Measurements from ENCODE around the gene TRIO. TPM values are rescaled to one million over a fixed set of nuclear protein-coding genes. Genes with fewer than 3 reads are reported as not detected.

Gene TRIO
- total RNA-seq, 4 donors from 2014 or later: 112 to 155 (median 145) TPM

- no peak overlapping the region for H3K4me3 ChIP-seq
- no peak overlapping the region for H3K27ac ChIP-seq (replicated peaks in 1 of 4)
- no peaks in the 10 kb centered on the region for H3K9me3 ChIP-seq
- 85% methylated on average over 1 of the region's 1 CpG for WGBS
- H3K4me1 ChIP-seq: peaks cover 0 to 6% (median 0%) of the 10 kb centered on the region in 4 donors
- H3K27me3 ChIP-seq: no peaks in the 10 kb centered on the region
- TF ChIP-seq CTCF (IDR thresholded peaks at IDR 0.05) (no peak), EP300 (IDR thresholded peaks at IDR 0.05) (no peak), POLR2AphosphoS5 (IDR thresholded peaks at IDR 0.05) (no peak), POLR2A (IDR thresholded peaks at IDR 0.05; ENCODE audit: low read depth) (no peak)
- intact Hi-C loops (cut with DNase I): no loop called here
- no peak for DNase-seq (ENCODE audit: extremely low spot score)
- no peaks in the 10 kb centered on the region for H3K36me3 ChIP-seq
Observed at GRCh38 chr5:14134083-14134482, 9.1 kb upstream of the TRIO start.

- Histone ChIP-seq H3K27me3 (no peaks in the 10 kb centered on the region), H3K4me1 (peaks cover 0 to 6% (median 0%) of the 10 kb centered on the region in 4 donors), H3K27ac (replicated peaks in 1 of 4) (no peak overlapping the region), H3K9me3 (no peaks in the 10 kb centered on the region), H3K36me3 (no peaks in the 10 kb centered on the region), H3K4me3 (no peak overlapping the region)
- no peak for DNase-seq (ENCODE audit: extremely low spot score)
- 85% methylated on average over 2 of the region's 2 CpGs for WGBS
- TF ChIP-seq CTCF (IDR thresholded peaks at IDR 0.05) (no peak), POLR2AphosphoS5 (IDR thresholded peaks at IDR 0.05) (no peak), POLR2A (IDR thresholded peaks at IDR 0.05; ENCODE audit: low read depth) (no peak), EP300 (IDR thresholded peaks at IDR 0.05) (no peak)
- intact Hi-C loops (cut with DNase I): no loop called here
Observed at GRCh38 chr5:14134771-14135170, 8.4 kb upstream of the TRIO start.

GRCh38 chr5:14135621-14136020 is 7.5 kb upstream of the TRIO start:
- Histone ChIP-seq H3K4me3 (no peak overlapping the region), H3K27ac (replicated peaks in 1 of 4) (no peak overlapping the region), H3K36me3 (no peaks in the 10 kb centered on the region), H3K9me3 (no peaks in the 10 kb centered on the region), H3K27me3 (no peaks in the 10 kb centered on the region), H3K4me1 (peaks cover 0 to 6% (median 0%) of the 10 kb centered on the region in 4 donors)
- no peak for DNase-seq (ENCODE audit: extremely low spot score)
- TF ChIP-seq POLR2A (IDR thresholded peaks at IDR 0.05; ENCODE audit: low read depth): no peak
- TF ChIP-seq POLR2AphosphoS5 (IDR thresholded peaks at IDR 0.05): no peak
- no peak for TF ChIP-seq EP300 (IDR thresholded peaks at IDR 0.05)
- intact Hi-C loops (cut with DNase I): no loop called here
- WGBS: 100% methylated on average over 1 of the region's 1 CpG

GRCh38 chr5:14136228-14136627 is 6.9 kb upstream of the TRIO start:
- TF ChIP-seq POLR2AphosphoS5 (IDR thresholded peaks at IDR 0.05) (no peak), POLR2A (IDR thresholded peaks at IDR 0.05; ENCODE audit: low read depth) (no peak), CTCF (IDR thresholded peaks at IDR 0.05) (no peak), EP300 (IDR thresholded peaks at IDR 0.05) (no peak)
- Histone ChIP-seq H3K9me3 (no peaks in the 10 kb centered on the region), H3K27me3 (no peaks in the 10 kb centered on the region), H3K36me3 (no peaks in the 10 kb centered on the region), H3K4me1 (peaks cover 0 to 6% (median 0%) of the 10 kb centered on the region in 4 donors), H3K4me3 (no peak overlapping the region), H3K27ac (replicated peaks in 1 of 4) (no peak overlapping the region)
- 70% methylated on average over 2 of the region's 2 CpGs for WGBS
- intact Hi-C loops (cut with DNase I): no loop called here
- DNase-seq (ENCODE audit: extremely low spot score): no peak

- Histone ChIP-seq H3K4me1 (peaks cover 6 to 13% (median 7%) of the 10 kb centered on the region in 4 donors), H3K9me3 (no peaks in the 10 kb centered on the region), H3K27me3 (no peaks in the 10 kb centered on the region), H3K4me3 (no peak overlapping the region), H3K27ac (replicated peaks in 1 of 4) (no peak overlapping the region), H3K36me3 (no peaks in the 10 kb centered on the region)
- DNase-seq (ENCODE audit: extremely low spot score): no peak
- TF ChIP-seq POLR2AphosphoS5 (IDR thresholded peaks at IDR 0.05) (no peak), CTCF (IDR thresholded peaks at IDR 0.05) (no peak), POLR2A (IDR thresholded peaks at IDR 0.05; ENCODE audit: low read depth) (no peak), EP300 (IDR thresholded peaks at IDR 0.05) (no peak)
- intact Hi-C loops (cut with DNase I): no loop called here
- WGBS: 88% methylated on average over 11 of the region's 11 CpGs
Observed at GRCh38 chr5:14138608-14139540, 4.3 kb upstream of the TRIO start.
